KMS-11 (cell line): ENCODE data around the gene ANKRD36.
"Not testable (repeated sequence)": the region's sequence is repeated elsewhere in the genome, so short reads cannot be mapped to it uniquely, and the experiment has no call there.

ENCODE experiments used
- H2AFZ ChIP-seq: fragments of 200-600 bp; sonication (generic); 2 replicates; pipeline ENCODE4 v1.6.1; 2016; ENCODE audit warnings: antibody characterized with exemption, mixed run types, low read depth
- H3K27ac ChIP-seq: fragments of 200-600 bp; sonication (generic); 2 replicates; pipeline ENCODE4 v1.6.1; 2016; ENCODE audit warnings: mild to moderate bottlenecking, mixed run types
- H3K27me3 ChIP-seq: fragments of 200-600 bp; sonication (generic); 2 replicates; pipeline ENCODE4 v1.6.1; 2017; ENCODE audit warnings: mild to moderate bottlenecking, low read depth, mixed run types, moderate library complexity; ENCODE audit not compliant: insufficient read depth
- H3K36me3 ChIP-seq: fragments of 200-600 bp; sonication (generic); 2 replicates; pipeline ENCODE4 v1.6.1; 2017; ENCODE audit warnings: mild to moderate bottlenecking, mixed run types; ENCODE audit not compliant: insufficient read depth
- H3K4me1 ChIP-seq: fragments of 200-600 bp; sonication (generic); 2 replicates; pipeline ENCODE4 v1.6.1; 2016; ENCODE audit warnings: mild to moderate bottlenecking, low read depth, mixed run types; ENCODE audit not compliant: poor library complexity, severe bottlenecking
- H3K4me2 ChIP-seq: fragments of 200-600 bp; sonication (generic); 2 replicates; pipeline ENCODE4 v1.7.0; 2016; ENCODE audit warnings: mild to moderate bottlenecking, mixed run types
- H3K4me3 ChIP-seq: fragments of 200-600 bp; sonication (generic); IDR thresholded peaks from 2 replicates; pipeline ENCODE4 v1.6.1; 2017; ENCODE audit warnings: low read depth, low read length, mixed read lengths; ENCODE audit not compliant: insufficient read depth
- H3K79me2 ChIP-seq: fragments of 200-600 bp; sonication (generic); 2 replicates; pipeline ENCODE4 v1.6.1; 2016; ENCODE audit warnings: low read depth, mixed run types; ENCODE audit not compliant: insufficient read depth
- H3K9ac ChIP-seq: fragments of 200-600 bp; sonication (generic); 2 replicates; pipeline ENCODE4 v1.6.1; 2016; ENCODE audit warnings: mild to moderate bottlenecking, mixed run types
- H4K20me1 ChIP-seq: fragments of 200-600 bp; sonication (generic); 2 replicates; pipeline ENCODE4 v1.6.1; 2016; ENCODE audit warnings: mild to moderate bottlenecking, mixed run types; ENCODE audit not compliant: insufficient read depth
- CTCF ChIP-seq: fragments of 200-600 bp; sonication (generic); conservative IDR thresholded peaks from 2 replicates; pipeline ENCODE4 v1.6.1; 2017; ENCODE audit warnings: low read depth, mild to moderate bottlenecking, antibody characterized with exemption, low read length, moderate library complexity, mixed read lengths

Gene ANKRD36

GRCh38 chr2:97095661-97096060 lies 17.3 kb upstream of the ANKRD36 start:
- Histone ChIP-seq H3K27ac (no peak overlapping the region), H3K27me3 (no peaks in the 10 kb centered on the region), H3K4me3 (no peak overlapping the region), H3K36me3 (no peaks in the 10 kb centered on the region), H3K9ac (no peak overlapping the region; the same call in 1 of the 2 replicates), H4K20me1 (no peaks in the 10 kb centered on the region), H3K4me1 (no peaks in the 10 kb centered on the region), H3K4me2 (peak overlapping the region; percentile 54; the same call in 1 of the 2 replicates), H2AFZ (peak overlapping the region; percentile 67; the same call in 1 of the 2 replicates), H3K79me2 (no peaks in the 10 kb centered on the region)
- TF ChIP-seq CTCF: no peak

DNA sequence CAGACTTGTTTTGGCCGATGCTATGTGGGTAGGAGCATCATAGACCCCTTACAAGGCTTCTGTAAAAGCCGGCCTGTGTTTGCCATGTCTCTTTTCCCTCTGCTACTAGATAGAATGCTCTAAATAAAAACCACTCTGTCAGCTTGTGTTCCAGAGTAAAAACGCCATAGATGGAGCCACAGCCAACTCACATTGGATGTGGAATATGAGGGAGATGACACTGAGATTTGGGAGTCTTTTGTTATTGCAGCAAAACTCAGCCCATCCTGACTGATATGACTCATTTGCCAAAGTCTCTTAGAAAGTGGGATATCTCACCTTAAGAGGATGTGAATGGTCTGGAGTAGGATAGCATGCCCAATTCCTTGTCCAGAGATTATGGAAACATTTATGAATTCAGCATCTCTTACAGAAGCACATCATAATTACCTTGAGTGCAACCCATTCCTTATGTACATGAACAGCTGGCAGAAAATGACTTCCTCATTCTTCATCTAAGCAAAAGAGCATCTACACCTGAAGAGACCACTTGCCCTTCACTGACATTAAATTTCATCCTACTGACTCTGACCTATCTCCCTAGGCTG lies 14.1 kb upstream of the ANKRD36 start:
- H3K79me2 ChIP-seq, H3K36me3 ChIP-seq, H3K4me3 ChIP-seq, H3K9ac ChIP-seq, H3K4me1 ChIP-seq, H3K4me2 ChIP-seq, H3K27me3 ChIP-seq, H4K20me1 ChIP-seq, H3K27ac ChIP-seq, H2AFZ ChIP-seq: not testable (repeated sequence)

DNA sequence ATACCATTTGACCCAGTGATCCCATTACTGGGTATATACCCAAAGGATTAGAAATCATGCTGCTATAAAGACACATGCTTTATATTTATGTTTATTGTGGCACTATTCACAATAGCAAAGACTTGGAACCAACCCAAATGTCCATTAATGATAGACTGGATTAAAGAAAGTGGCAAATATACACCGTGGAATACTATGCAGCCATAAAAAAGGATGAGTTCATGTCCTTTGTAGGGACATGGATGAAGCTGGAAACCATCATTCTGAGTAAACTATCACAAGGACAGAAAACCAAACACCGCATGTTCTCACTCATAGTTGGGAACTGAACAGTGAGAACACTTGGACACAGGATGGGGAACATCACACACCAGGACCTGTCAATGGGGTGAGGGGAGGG lies 6.1 kb upstream of the ANKRD36 start:
- not testable (repeated sequence) for H3K36me3 ChIP-seq, H3K27me3 ChIP-seq, H3K4me3 ChIP-seq, H2AFZ ChIP-seq, H3K9ac ChIP-seq, H4K20me1 ChIP-seq, H3K4me1 ChIP-seq, H3K27ac ChIP-seq, H3K4me2 ChIP-seq, H3K79me2 ChIP-seq

- not testable (repeated sequence) for H3K4me3 ChIP-seq, H3K36me3 ChIP-seq, H3K27ac ChIP-seq, H2AFZ ChIP-seq, H3K27me3 ChIP-seq, H3K4me1 ChIP-seq, H3K9ac ChIP-seq, H3K79me2 ChIP-seq, H3K4me2 ChIP-seq, H4K20me1 ChIP-seq
These were observed 1.7 kb upstream of the ANKRD36 start for GRCh38 chr2:97111246-97111645.

DNA sequence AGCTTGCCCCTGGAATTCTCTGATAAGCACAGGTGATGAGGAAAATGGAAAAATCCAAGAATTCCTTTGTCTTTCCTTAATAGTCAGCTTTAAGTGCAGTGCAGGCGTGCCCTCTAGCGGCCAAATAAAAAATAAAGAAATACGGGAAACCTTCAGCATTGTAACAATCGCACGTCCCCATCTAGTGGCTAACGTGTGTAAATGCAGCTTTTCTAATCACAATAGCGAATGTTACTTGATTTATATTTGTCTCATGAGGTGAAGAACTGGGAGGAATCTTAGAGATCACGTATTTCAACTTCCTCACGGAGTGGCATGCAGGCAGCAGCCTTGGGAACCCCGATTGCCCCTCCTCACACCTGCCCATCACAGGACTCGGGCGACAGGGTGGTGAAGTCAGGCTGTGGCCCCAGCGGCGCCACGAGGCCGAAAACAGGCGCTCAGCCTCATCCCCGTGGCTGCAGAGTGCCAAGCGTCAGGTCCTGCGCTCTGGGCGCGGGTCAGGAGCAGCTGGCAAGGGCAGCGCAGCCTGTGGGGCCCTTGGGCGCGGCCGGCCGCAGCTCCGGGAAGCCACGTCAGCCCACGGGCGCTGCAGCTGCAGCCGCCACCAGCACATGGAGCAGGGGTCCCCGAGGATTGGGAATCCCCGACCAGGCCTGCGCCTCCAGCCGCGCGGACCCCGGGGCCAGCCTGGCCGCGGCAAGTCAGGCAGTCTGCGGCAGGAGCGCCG lies 468 bp upstream of the ANKRD36 start:
- not testable (repeated sequence) for H4K20me1 ChIP-seq, H3K36me3 ChIP-seq, H3K4me3 ChIP-seq, H3K79me2 ChIP-seq, H3K27me3 ChIP-seq, H3K4me1 ChIP-seq
- Histone ChIP-seq H2AFZ (peak overlapping the region; percentile 98), H3K9ac (peak overlapping the region; percentile 96), H3K4me2 (peak overlapping the region; percentile 96), H3K27ac (peak overlapping the region; percentile 96)
- peak; percentile 80 for TF ChIP-seq CTCF

DNA sequence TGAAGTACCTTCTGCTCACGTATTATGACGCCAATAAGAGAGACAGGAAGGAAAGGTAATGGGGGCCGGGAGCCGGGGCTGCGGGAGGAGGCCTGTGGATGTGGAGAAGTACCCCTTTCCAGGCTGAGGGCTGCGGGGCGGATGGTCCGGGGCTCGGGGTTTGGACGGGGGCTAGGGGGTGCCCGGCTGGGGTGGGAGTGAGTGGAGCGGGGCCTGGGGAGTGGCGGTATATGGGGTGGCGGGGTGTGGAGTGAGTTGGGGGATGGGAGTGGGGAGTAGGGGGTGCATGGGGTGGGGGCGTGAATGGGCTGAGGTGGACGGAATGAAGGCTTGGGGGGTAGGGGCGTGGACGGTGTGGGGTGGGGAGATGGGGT lies 916 bp downstream of the ANKRD36 start:
- not testable (repeated sequence) for H3K4me1 ChIP-seq, H4K20me1 ChIP-seq, H3K79me2 ChIP-seq, H3K36me3 ChIP-seq, H3K27me3 ChIP-seq, H3K4me3 ChIP-seq
- Histone ChIP-seq H3K27ac (peak overlapping the region; percentile 96), H3K9ac (peak overlapping the region; percentile 65; the same call in 1 of the 2 replicates), H2AFZ (peak overlapping the region; percentile 54; the same call in 1 of the 2 replicates), H3K4me2 (peak overlapping the region; percentile 42)

DNA sequence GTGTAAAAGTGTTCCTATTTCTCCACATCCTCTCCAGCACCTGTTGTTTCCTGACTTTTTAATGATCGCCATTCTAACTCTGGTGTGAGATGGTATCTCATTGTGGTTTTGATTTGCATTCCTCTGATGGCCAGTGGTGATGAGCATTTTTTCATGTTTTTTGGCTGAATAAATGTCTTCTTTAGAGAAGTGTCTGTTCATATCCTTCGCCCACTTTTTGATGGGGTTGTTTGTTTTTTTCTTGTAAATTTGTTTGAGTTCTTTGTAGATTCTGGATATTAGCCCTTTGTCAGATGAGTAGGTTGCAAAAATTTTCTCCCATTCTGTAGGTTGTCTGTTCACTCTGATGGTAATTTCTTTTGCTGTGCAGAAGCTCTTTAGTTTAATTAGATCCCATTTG lies 16.1 kb downstream of the ANKRD36 start:
- not testable (repeated sequence) for H3K4me3 ChIP-seq, H3K36me3 ChIP-seq, H3K9ac ChIP-seq

DNA sequence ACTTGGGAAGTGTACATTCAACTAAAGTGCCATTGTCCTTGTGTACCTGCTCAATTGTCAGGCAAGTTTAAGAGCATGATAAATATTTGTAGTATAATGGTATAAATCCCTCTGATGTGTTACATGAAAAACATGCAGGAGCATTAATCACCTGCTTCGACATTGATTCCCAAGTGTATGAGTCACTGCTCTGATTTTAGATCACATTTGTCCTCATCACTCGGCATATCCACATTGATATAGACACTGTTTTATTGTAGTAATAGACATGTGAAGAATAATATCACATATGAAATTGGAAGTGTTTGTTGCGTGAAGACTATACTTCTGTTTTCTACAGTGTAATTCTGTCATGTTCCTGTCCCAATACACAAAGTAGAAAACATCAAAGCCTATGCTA lies 31.1 kb downstream of the ANKRD36 start:
- H2AFZ ChIP-seq, H3K4me1 ChIP-seq, H4K20me1 ChIP-seq, H3K27ac ChIP-seq, H3K27me3 ChIP-seq, H3K4me3 ChIP-seq, H3K4me2 ChIP-seq, H3K36me3 ChIP-seq, H3K9ac ChIP-seq, H3K79me2 ChIP-seq: not testable (repeated sequence)

More for the DNA sequence above, 16.1 kb downstream of the ANKRD36 start:
- H3K27ac ChIP-seq, H2AFZ ChIP-seq, H3K4me2 ChIP-seq, H3K79me2 ChIP-seq, H3K27me3 ChIP-seq, H4K20me1 ChIP-seq, H3K4me1 ChIP-seq: not testable (repeated sequence)

DNA sequence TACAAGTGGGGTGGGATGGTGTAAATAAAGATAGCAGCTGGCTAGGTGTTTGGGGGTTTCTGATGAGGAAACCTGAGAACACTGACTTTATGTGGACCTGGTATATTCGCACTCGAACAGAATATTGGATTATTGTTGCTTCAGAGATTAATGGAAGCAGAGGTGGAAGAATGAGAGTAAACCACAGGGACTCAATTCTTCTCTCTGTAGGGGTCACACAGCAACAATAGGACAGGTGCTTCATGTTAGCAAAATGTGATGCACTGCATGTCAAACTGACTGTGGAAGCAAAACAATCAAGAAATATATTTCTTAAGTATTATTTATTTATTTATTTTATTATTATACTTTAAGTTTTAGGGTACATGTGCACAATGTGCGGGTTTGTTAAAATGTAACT lies 53.6 kb downstream of the ANKRD36 start:
- H4K20me1 ChIP-seq, H3K27me3 ChIP-seq, H3K79me2 ChIP-seq, H3K9ac ChIP-seq, H3K4me2 ChIP-seq, H3K36me3 ChIP-seq, H3K4me1 ChIP-seq, H2AFZ ChIP-seq, H3K27ac ChIP-seq, H3K4me3 ChIP-seq: not testable (repeated sequence)
